CD14-positive monocyte (primary cell): Measurements from ENCODE around the gene CDKAL1. TPM values are rescaled to one million over a fixed set of nuclear protein-coding genes. Genes with fewer than 3 reads are reported as not detected.

Experiments
- DNase-seq, 3 donors: peaks; one replicate each; pipeline ENCODE4 v3.0.0-alpha.2; 2011 to 2022
- H2AFZ ChIP-seq: 2 replicates; pipeline ENCODE4 v1.6.0; 2012; ENCODE audit warnings: mild to moderate bottlenecking, low read depth, low read length, inconsistent platforms; ENCODE audit not compliant: insufficient read depth, poor library complexity, severe bottlenecking
- H3K27ac ChIP-seq, 2 donors: 1 replicate in 1 of 2; 2 replicates in 1 of 2; pipeline ENCODE4 v1.5.1; 2012 to 2013; ENCODE audit warnings: low read length in 2 of 2, control low read depth in 1 of 2, inconsistent platforms in 1 of 2, low read depth in 1 of 2, mild to moderate bottlenecking in 1 of 2
- H3K27me3 ChIP-seq, 2 donors: one replicate each; pipeline versions ENCODE4 v1.6.0 to v1.6.1; 2011 to 2013; ENCODE audit warnings: low read length in 2 of 2; ENCODE audit not compliant: control insufficient read depth in 2 of 2, insufficient read depth in 2 of 2
- H3K36me3 ChIP-seq, 2 donors: replicated peaks in 1 of 2; 1 replicate in 1 of 2; 2 replicates in 1 of 2; pipeline versions ENCODE4 v1.5.1 to v1.6.1; 2012 to 2013; ENCODE audit warnings: low read length in 2 of 2, control low read depth in 1 of 2, inconsistent platforms in 1 of 2, mild to moderate bottlenecking in 1 of 2; ENCODE audit not compliant: insufficient read depth in 2 of 2, control insufficient read depth in 1 of 2
- H3K4me1 ChIP-seq, 2 donors: 1 replicate in 1 of 2; 2 replicates in 1 of 2; pipeline versions ENCODE4 v1.5.1 to v1.6.1; 2012 to 2013; ENCODE audit warnings: low read length in 2 of 2, control low read depth in 1 of 2, inconsistent platforms in 1 of 2, mild to moderate bottlenecking in 1 of 2, moderate library complexity in 1 of 2; ENCODE audit not compliant: insufficient read depth in 2 of 2, control insufficient read depth in 1 of 2
- H3K4me2 ChIP-seq: replicated peaks from 2 replicates; pipeline ENCODE3; 2012; ENCODE audit warnings: low read length, moderate library complexity, mild to moderate bottlenecking; ENCODE audit not compliant: poor library complexity, severe bottlenecking; ENCODE audit errors: extremely low read depth
- H3K4me3 ChIP-seq, 3 experiments: fragments of 200-600 bp in 1 of 3; sonication (generic) in 1 of 3; replicated peaks in 1 of 3; 1 replicate in 2 of 3; 2 replicates in 1 of 3; pipeline ENCODE4 v1.5.1; 2011 to 2013; ENCODE audit warnings: low read length in 3 of 3, mild to moderate bottlenecking in 3 of 3, control low read depth in 2 of 3, low read depth in 2 of 3, inconsistent platforms in 1 of 3, moderate library complexity in 1 of 3
- H3K79me2 ChIP-seq: 2 replicates; pipeline ENCODE4 v1.6.0; 2012; ENCODE audit warnings: mild to moderate bottlenecking, control low read depth, inconsistent platforms, low read length, moderate library complexity; ENCODE audit not compliant: insufficient read depth
- H3K9ac ChIP-seq: 2 replicates; pipeline ENCODE4 v1.6.0; 2017; ENCODE audit warnings: low read length, mild to moderate bottlenecking; ENCODE audit not compliant: insufficient read depth, poor library complexity, severe bottlenecking
- H3K9me3 ChIP-seq, 2 donors: replicated peaks in 1 of 2; 1 replicate in 1 of 2; 2 replicates in 1 of 2; pipeline versions ENCODE4 v1.5.1 to v1.6.1; 2012 to 2013; ENCODE audit warnings: low read length in 2 of 2, control low read depth in 1 of 2; ENCODE audit not compliant: control insufficient read depth in 1 of 2, insufficient read depth in 1 of 2
- H4K20me1 ChIP-seq: 2 replicates; pipeline ENCODE4 v1.6.0; 2012; ENCODE audit warnings: mild to moderate bottlenecking, low read length, control low read depth, moderate library complexity; ENCODE audit not compliant: insufficient read depth
- H3K27ac Mint-ChIP-seq, 7 donors: one replicate each; pipeline ENCODE4 v1.8.0; 2020; ENCODE audit warnings: mild to moderate bottlenecking in 7 of 7, mixed read lengths in 7 of 7, moderate library complexity in 6 of 7, inconsistent platforms in 2 of 7
- H3K27me3 Mint-ChIP-seq, 3 donors: one replicate each; pipeline ENCODE4 v1.8.0; 2021 to 2022; ENCODE audit warnings: low read depth in 3 of 3, mild to moderate bottlenecking in 3 of 3, mixed read lengths in 3 of 3, moderate library complexity in 3 of 3, inconsistent platforms in 1 of 3
- H3K36me3 Mint-ChIP-seq, 2 donors: one replicate each; pipeline ENCODE4 v1.8.0; 2020; ENCODE audit warnings: mixed read lengths in 2 of 2, inconsistent platforms in 1 of 2, mild to moderate bottlenecking in 1 of 2
- H3K4me1 Mint-ChIP-seq: one replicate; pipeline ENCODE4 v1.8.0; 2020; ENCODE audit warnings: mild to moderate bottlenecking, mixed read lengths
- H3K4me3 Mint-ChIP-seq, 2 donors: one replicate each; pipeline ENCODE4 v1.8.0; 2020; ENCODE audit warnings: mild to moderate bottlenecking in 2 of 2, mixed read lengths in 2 of 2, moderate library complexity in 1 of 2
- H3K9me3 Mint-ChIP-seq, 7 donors: one replicate each; pipeline ENCODE4 v1.8.0; 2020 to 2022; ENCODE audit warnings: mixed read lengths in 7 of 7, mild to moderate bottlenecking in 6 of 7, moderate library complexity in 6 of 7, inconsistent platforms in 2 of 7
- CTCF ChIP-seq: fragments of 200-600 bp; IDR thresholded peaks from one replicate; pipeline ENCODE4 v1.8.0; 2022; ENCODE audit warnings: antibody characterized with exemption, mild to moderate bottlenecking
- WGBS: methylation state at CpG from one replicate; pipeline ENCODE4 v1.1.5; 2013; ENCODE audit warnings: missing lambda C conversion rate; ENCODE audit not compliant: insufficient coverage; 5-methylcytosine and 5-hydroxymethylcytosine counted together
- intact Hi-C, 2 donors: fragments of 100-400 bp; cut with micrococcal nuclease; formaldehyde crosslinking; loops; one replicate each; pipeline versions ENCODE4 v1.15.0 to v1.15.1; 2023
- polyA plus RNA-seq, 3 donors: library from polyadenylated mRNA; depleted of rRNA in 1 of 3; unstranded in 2 of 3; stranded (reverse) in 1 of 3; fragments of 300-500 nt in 2 of 3; fragments of >200 nt in 1 of 3; fragmentation: Illumina TruSeq in 2 of 3; gene quantifications; 1 replicate in 2 of 3; 2 replicates in 1 of 3; pipeline ENCODE4 v1.2.3, GENCODE V29; 2012 to 2021

CDKAL1 gene
- polyA plus RNA-seq, 3 donors = 3.2 to 12.4 (median 8.3) TPM

GRCh38 chr6:21201637-21202350, 667.5 kb downstream of the CDKAL1 start:
- Mint-ChIP-seq H3K4me3 (no peak overlapping the region), H3K9me3 (peaks cover 0 to 8% (median 0%) of the 10 kb centered on the region in 7 donors), H3K27me3 (no peaks in the 10 kb centered on the region), H3K27ac (peak overlapping the region in 1 of 7 donors; percentile 57), H3K4me1 (no peaks in the 10 kb centered on the region), H3K36me3 (peaks cover 12 to 30% of the 10 kb centered on the region in 2 donors)
- intact Hi-C loops = no loop called here
- Histone ChIP-seq H3K4me2 (no peak overlapping the region), H3K36me3 (peaks cover 0 to 2% of the 10 kb centered on the region in 2 donors), H3K27me3 (no peaks in the 10 kb centered on the region), H3K27ac (no peak overlapping the region), H2AFZ (no peak overlapping the region), H3K9me3 (no peaks in the 10 kb centered on the region), H3K4me3 (no peak overlapping the region), H3K9ac (no peak overlapping the region), H3K79me2 (no peaks in the 10 kb centered on the region), H4K20me1 (no peaks in the 10 kb centered on the region), H3K4me1 (no peaks in the 10 kb centered on the region)
- no peak for DNase-seq
- TF ChIP-seq CTCF = no peak
- WGBS = 100% methylated on average over 4 of the region's 10 CpGs

GRCh38 chr6:21202521-21202920, 668.3 kb downstream of the CDKAL1 start:
- Histone ChIP-seq H3K4me3 (no peak overlapping the region), H2AFZ (no peak overlapping the region), H3K27ac (no peak overlapping the region), H3K4me2 (no peak overlapping the region), H3K36me3 (peaks cover 0 to 2% of the 10 kb centered on the region in 2 donors), H3K4me1 (no peaks in the 10 kb centered on the region), H3K79me2 (no peaks in the 10 kb centered on the region), H3K9ac (no peak overlapping the region), H4K20me1 (no peaks in the 10 kb centered on the region), H3K27me3 (no peaks in the 10 kb centered on the region), H3K9me3 (no peaks in the 10 kb centered on the region)
- no peak for TF ChIP-seq CTCF
- DNase-seq = no peak
- peaks cover 12 to 30% of the 10 kb centered on the region in 2 donors for H3K36me3 Mint-ChIP-seq
- H3K4me1 Mint-ChIP-seq = no peaks in the 10 kb centered on the region
- no peak overlapping the region for H3K4me3 Mint-ChIP-seq
- no peak overlapping the region for H3K27ac Mint-ChIP-seq
- WGBS = 100% methylated on average over 1 of the region's 3 CpGs
- no peaks in the 10 kb centered on the region for H3K27me3 Mint-ChIP-seq
- H3K9me3 Mint-ChIP-seq = peaks cover 0 to 8% (median 0%) of the 10 kb centered on the region in 7 donors
- intact Hi-C loops = no loop called here
